ENCODE results near the gene PLEKHM2.

- TF ChIP-seq CTCF (IDR thresholded peaks at IDR 0.05 in 2 of 3, conservative IDR thresholded peaks at IDR 0.05 in 1 of 3; ENCODE audit: borderline replicate concordance in 1 of 3, insufficient read depth in 1 of 3, low read depth in 2 of 3, low read length in 2 of 3) (no peak), ZBTB33 (IDR thresholded peaks at IDR 0.05; ENCODE audit: extremely low read depth, insufficient replicate concordance, low read length) (no peak), POLR2AphosphoS5 (IDR thresholded peaks at IDR 0.05; ENCODE audit: low read depth, low read length) (no peak), POLR2A (IDR thresholded peaks at IDR 0.05; ENCODE audit: borderline replicate concordance, extremely low read depth, insufficient read depth, insufficient read length) (no peak), SRF (IDR thresholded peaks at IDR 0.05; ENCODE audit: low read depth) (no peak), EGR1 (IDR thresholded peaks at IDR 0.05; ENCODE audit: low read depth) (no peak), EZH2 (IDR thresholded peaks at IDR 0.05) (no peak)
These were observed 3.4 kb upstream of the PLEKHM2 start for GRCh38 chr1:15680561-15681348.

Measured in HCT116 (cell line).